Motor neuron (in vitro differentiated cells): ENCODE measurements around the gene EYA4. TPM values are rescaled to one million over a fixed set of nuclear protein-coding genes. Genes with fewer than 3 reads are reported as not detected.

ENCODE experiments used
- ATAC-seq, 8 experiments: fragments of 200-7000 bp; cut with Tn5 transposase; replicated peaks in 6 of 8; 2 replicates each; pipeline ENCODE4 v1.8.0; 2021; ENCODE audit warnings: mild to moderate bottlenecking in 8 of 8, moderate library complexity in 8 of 8
- H3K27ac ChIP-seq, 2 donors: fragments of 250-450 bp; sonication (Bioruptor Pico); 2 replicates each; pipeline ENCODE4 v1.9.0; 2021; ENCODE audit warnings: antibody characterized with exemption in 2 of 2, mild to moderate bottlenecking in 2 of 2, moderate library complexity in 1 of 2
- H3K4me1 ChIP-seq, 2 donors: fragments of 250-450 bp; sonication (Bioruptor Pico); replicated peaks in 1 of 2; 2 replicates each; pipeline ENCODE4 v1.6.1; 2021; ENCODE audit warnings: antibody characterized with exemption in 2 of 2, mild to moderate bottlenecking in 2 of 2, moderate library complexity in 1 of 2
- H3K4me3 ChIP-seq, 5 donors: fragments of 250-450 bp; sonication (Bioruptor Pico); 2 replicates each; pipeline ENCODE4 v1.9.0; 2021; ENCODE audit warnings: antibody characterized with exemption in 5 of 5, mild to moderate bottlenecking in 5 of 5, moderate library complexity in 4 of 5
- WGBS, 10 experiments: fragments of 450-650 bp; shearing (Covaris generic); methylation state at CpG; one replicate each; pipeline ENCODE4 v1.0.0; 2022; 5-methylcytosine and 5-hydroxymethylcytosine counted together
- in situ Hi-C, 9 experiments: fragments of 400-800 bp; cut with MboI; loops; one replicate each; pipeline ENCODE4 v1.15.0; 2021; ENCODE audit warnings: low sequenced_read_pairs in 9 of 9, low pct_unique_long_range_greater_than_20kb in 2 of 9; ENCODE audit not compliant: unreplicated experiment in 9 of 9
- total RNA-seq, 8 experiments: library from RNA; unstranded; fragments of 300-600 nt; gene quantifications; 2 replicates each; pipeline versions ENCODE4 v1.2.3 to v1.2.4, GENCODE V29; 2022

The EYA4 gene
- total RNA-seq, 8 experiments from 2014 or later: 0.33 to 52.6 (median 7.2) TPM

- no peaks in the 10 kb centered on the region for H3K4me1 ChIP-seq
- WGBS, 10 experiments: 7 to 100% (median 63%) methylated on average over 1 to 5 of the region's 5 CpGs; no CpG with 5 or more reads in 1 of the 10 experiments
- H3K4me3 ChIP-seq: no peak overlapping the region
- in situ Hi-C loops: loop anchor here in 1 of 9 experiments (25.0 kb wide), 1 partner anchor 180 kb away; no protein-coding TSS in a partner anchor
- ATAC-seq: peak in 1 of 8 experiments; percentile 24
- no peak overlapping the region for H3K27ac ChIP-seq
These were observed 65.8 kb downstream of the EYA4 start for GRCh38 chr6:133306931-133307330.

- no peak overlapping the region for H3K4me3 ChIP-seq
- 28 to 100% (median 84%) methylated on average over 1 to 3 of the region's 3 CpGs for WGBS, 10 experiments
- no peak for ATAC-seq
- in situ Hi-C loops: loop anchor here in 1 of 9 experiments (25.0 kb wide), 1 partner anchor 178 kb away; no protein-coding TSS in a partner anchor
- no peaks in the 10 kb centered on the region for H3K4me1 ChIP-seq
- H3K27ac ChIP-seq: no peak overlapping the region
These were observed 68.4 kb downstream of the EYA4 start for GRCh38 chr6:133309579-133309978.

- ATAC-seq: no peak
- Histone ChIP-seq H3K27ac (no peak overlapping the region), H3K4me3 (no peak overlapping the region), H3K4me1 (no peaks in the 10 kb centered on the region)
- WGBS, 10 experiments: 17 to 100% (median 61%) methylated on average over 1 to 3 of the region's 3 CpGs; no CpG with 5 or more reads in 2 of the 10 experiments
- in situ Hi-C loops: loop anchor here in 1 of 9 experiments (25.0 kb wide), 1 partner anchor 175 kb away; no protein-coding TSS in a partner anchor
These were observed 70.8 kb downstream of the EYA4 start for GRCh38 chr6:133312006-133312405.

- Histone ChIP-seq H3K4me3 (no peak overlapping the region), H3K27ac (no peak overlapping the region), H3K4me1 (no peaks in the 10 kb centered on the region)
- no peak for ATAC-seq
- in situ Hi-C loops: loop anchor here in 1 of 9 experiments (25.0 kb wide), 1 partner anchor 174 kb away; no protein-coding TSS in a partner anchor
- 40 to 100% (median 89%) methylated on average over 1 of the region's 1 CpG; no CpG with 5 or more reads in 2 of the 10 experiments for WGBS, 10 experiments
These were observed 71.9 kb downstream of the EYA4 start for GRCh38 chr6:133313068-133313467.

- ATAC-seq: no peak
- no peaks in the 10 kb centered on the region for H3K4me1 ChIP-seq
- 82 to 100% (median 98%) methylated on average over 1 to 4 of the region's 4 CpGs; no CpG with 5 or more reads in 4 of the 10 experiments for WGBS, 10 experiments
These were observed 73.8 kb downstream of the EYA4 start for GRCh38 chr6:133314947-133315346.

GRCh38 chr6:133315811-133316210, 74.7 kb downstream of the EYA4 start:
- H3K4me1 ChIP-seq: no peaks in the 10 kb centered on the region
- no peak for ATAC-seq
- no peak overlapping the region for H3K27ac ChIP-seq
- WGBS, 10 experiments: 63 to 100% (median 78%) methylated on average over 1 to 5 of the region's 5 CpGs; no CpG with 5 or more reads in 3 of the 10 experiments
- H3K4me3 ChIP-seq: no peak overlapping the region
- in situ Hi-C loops: loop anchor here in 1 of 9 experiments (25.0 kb wide), 1 partner anchor 171 kb away; no protein-coding TSS in a partner anchor

More at GRCh38 chr6:133314947-133315346, 73.8 kb downstream of the EYA4 start:
- no peak overlapping the region for H3K27ac ChIP-seq
- H3K4me3 ChIP-seq: no peak overlapping the region
- in situ Hi-C loops: loop anchor here in 1 of 9 experiments (25.0 kb wide), 1 partner anchor 172 kb away; no protein-coding TSS in a partner anchor

GRCh38 chr6:133317704-133318103, 76.5 kb downstream of the EYA4 start:
- ATAC-seq: no peak
- WGBS, 10 experiments: 0 to 100% (median 80%) methylated on average over 1 to 2 of the region's 4 CpGs; no CpG with 5 or more reads in 5 of the 10 experiments
- H3K4me1 ChIP-seq: no peaks in the 10 kb centered on the region
- no peak overlapping the region for H3K4me3 ChIP-seq
- H3K27ac ChIP-seq: no peak overlapping the region
- in situ Hi-C loops: loop anchor here in 1 of 9 experiments (25.0 kb wide), 1 partner anchor 170 kb away; no protein-coding TSS in a partner anchor

- Histone ChIP-seq H3K4me3 (no peak overlapping the region), H3K27ac (no peak overlapping the region), H3K4me1 (no peaks in the 10 kb centered on the region)
- WGBS, 10 experiments: 29 to 100% (median 89%) methylated on average over 1 to 7 of the region's 9 CpGs; no CpG with 5 or more reads in 1 of the 10 experiments
- ATAC-seq: no peak
- in situ Hi-C loops: no loop called here
These were observed 85.4 kb downstream of the EYA4 start for GRCh38 chr6:133326584-133326983.

GRCh38 chr6:133333852-133334251, 92.7 kb downstream of the EYA4 start:
- in situ Hi-C loops: no loop called here
- ATAC-seq: no peak

GRCh38 chr6:133337308-133337707, 96.2 kb downstream of the EYA4 start:
- in situ Hi-C loops: no loop called here
- no peak overlapping the region for H3K27ac ChIP-seq
- 38 to 100% (median 83%) methylated on average over 1 of the region's 1 CpG; no CpG with 5 or more reads in 1 of the 10 experiments for WGBS, 10 experiments
- no peak overlapping the region for H3K4me3 ChIP-seq
- ATAC-seq: no peak
- H3K4me1 ChIP-seq: no peaks in the 10 kb centered on the region

More at GRCh38 chr6:133333852-133334251, 92.7 kb downstream of the EYA4 start:
- 0 to 91% (median 64%) methylated on average over 1 to 3 of the region's 3 CpGs for WGBS, 10 experiments
- no peak overlapping the region for H3K27ac ChIP-seq
- H3K4me1 ChIP-seq: no peaks in the 10 kb centered on the region
- no peak overlapping the region for H3K4me3 ChIP-seq

GRCh38 chr6:133339543-133340384, 98.6 kb downstream of the EYA4 start:
- in situ Hi-C loops: no loop called here
- no peak for ATAC-seq
- no peak overlapping the region for H3K27ac ChIP-seq
- no peak overlapping the region for H3K4me3 ChIP-seq
- 36 to 97% (median 80%) methylated on average over 2 to 7 of the region's 7 CpGs for WGBS, 10 experiments
- H3K4me1 ChIP-seq: no peaks in the 10 kb centered on the region

- Histone ChIP-seq H3K4me1 (no peaks in the 10 kb centered on the region), H3K27ac (no peak overlapping the region), H3K4me3 (no peak overlapping the region)
- WGBS, 10 experiments: 13 to 100% (median 82%) methylated on average over 1 to 3 of the region's 3 CpGs; no CpG with 5 or more reads in 1 of the 10 experiments
- in situ Hi-C loops: no loop called here
- peak in 1 of 8 experiments; percentile 95 for ATAC-seq
These were observed 99.4 kb downstream of the EYA4 start for GRCh38 chr6:133340557-133340956.

GRCh38 chr6:133341607-133342158, 100.5 kb downstream of the EYA4 start:
- 0 to 80% (median 24%) methylated on average over 1 of the region's 1 CpG; no CpG with 5 or more reads in 2 of the 10 experiments for WGBS, 10 experiments
- Histone ChIP-seq H3K27ac (no peak overlapping the region), H3K4me1 (no peaks in the 10 kb centered on the region), H3K4me3 (no peak overlapping the region)
- no peak for ATAC-seq
- in situ Hi-C loops: no loop called here
